GM06990 (cell line): ENCODE data around the gene WNT6.
"Not testable (repeated sequence)": the region's sequence is repeated elsewhere in the genome, so short reads cannot be mapped to it uniquely, and the experiment has no call there.

Source experiments
- DNase-seq: peaks from one replicate; pipeline ENCODE4 v3.0.0-alpha.2; 2011; ENCODE audit not compliant: insufficient read length; ENCODE audit errors: extremely low read depth
- H3K27me3 ChIP-seq: replicated peaks from 2 replicates; pipeline ENCODE4 v1.6.0; 2011; ENCODE audit warnings: low read length; ENCODE audit not compliant: control insufficient read depth, insufficient read depth
- H3K36me3 ChIP-seq: 2 replicates; pipeline ENCODE4 v1.5.1; 2011; ENCODE audit warnings: low read length; ENCODE audit not compliant: control insufficient read depth, insufficient read depth
- H3K4me3 ChIP-seq: replicated peaks from 2 replicates; pipeline ENCODE4 v1.5.1; 2011; ENCODE audit warnings: low read depth, mild to moderate bottlenecking, control low read depth, low read length
- TF ChIP-seq, protein P1 (sequence below): IDR thresholded peaks from 2 replicates; pipeline ENCODE4 v1.5.1; 2011; ENCODE audit warnings: low read length, control low read depth, mild to moderate bottlenecking, inconsistent platforms; ENCODE audit not compliant: insufficient read depth, poor library complexity, severe bottlenecking

The WNT6 gene

DNA sequence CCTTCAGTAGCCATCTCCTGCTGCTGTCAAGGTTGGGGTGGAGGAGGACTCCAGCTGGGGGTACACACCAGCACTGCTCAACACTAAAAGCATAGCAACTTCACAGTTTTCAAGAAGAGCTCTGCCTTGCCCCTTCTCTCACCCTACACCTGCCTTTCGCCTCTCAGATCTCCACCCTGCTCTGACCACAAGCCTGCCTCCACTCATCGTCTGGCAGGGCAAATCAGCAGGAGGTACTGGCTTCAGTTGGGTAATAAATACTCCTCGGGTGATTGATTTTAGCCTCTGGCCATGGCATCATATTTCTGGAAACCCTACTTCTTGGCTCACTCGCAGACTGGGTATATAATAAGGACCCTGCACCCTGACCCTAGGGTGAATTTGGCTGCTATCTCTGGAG, 24.9 kb upstream of the WNT6 start:
- no peaks in the 10 kb centered on the region; the same call in none of the 2 replicates for H3K27me3 ChIP-seq
- TF ChIP-seq, protein P1, sequence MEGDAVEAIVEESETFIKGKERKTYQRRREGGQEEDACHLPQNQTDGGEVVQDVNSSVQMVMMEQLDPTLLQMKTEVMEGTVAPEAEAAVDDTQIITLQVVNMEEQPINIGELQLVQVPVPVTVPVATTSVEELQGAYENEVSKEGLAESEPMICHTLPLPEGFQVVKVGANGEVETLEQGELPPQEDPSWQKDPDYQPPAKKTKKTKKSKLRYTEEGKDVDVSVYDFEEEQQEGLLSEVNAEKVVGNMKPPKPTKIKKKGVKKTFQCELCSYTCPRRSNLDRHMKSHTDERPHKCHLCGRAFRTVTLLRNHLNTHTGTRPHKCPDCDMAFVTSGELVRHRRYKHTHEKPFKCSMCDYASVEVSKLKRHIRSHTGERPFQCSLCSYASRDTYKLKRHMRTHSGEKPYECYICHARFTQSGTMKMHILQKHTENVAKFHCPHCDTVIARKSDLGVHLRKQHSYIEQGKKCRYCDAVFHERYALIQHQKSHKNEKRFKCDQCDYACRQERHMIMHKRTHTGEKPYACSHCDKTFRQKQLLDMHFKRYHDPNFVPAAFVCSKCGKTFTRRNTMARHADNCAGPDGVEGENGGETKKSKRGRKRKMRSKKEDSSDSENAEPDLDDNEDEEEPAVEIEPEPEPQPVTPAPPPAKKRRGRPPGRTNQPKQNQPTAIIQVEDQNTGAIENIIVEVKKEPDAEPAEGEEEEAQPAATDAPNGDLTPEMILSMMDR: no peak
- no peaks in the 10 kb centered on the region for H3K36me3 ChIP-seq
- no peak for DNase-seq
- no peak overlapping the region for H3K4me3 ChIP-seq

DNA sequence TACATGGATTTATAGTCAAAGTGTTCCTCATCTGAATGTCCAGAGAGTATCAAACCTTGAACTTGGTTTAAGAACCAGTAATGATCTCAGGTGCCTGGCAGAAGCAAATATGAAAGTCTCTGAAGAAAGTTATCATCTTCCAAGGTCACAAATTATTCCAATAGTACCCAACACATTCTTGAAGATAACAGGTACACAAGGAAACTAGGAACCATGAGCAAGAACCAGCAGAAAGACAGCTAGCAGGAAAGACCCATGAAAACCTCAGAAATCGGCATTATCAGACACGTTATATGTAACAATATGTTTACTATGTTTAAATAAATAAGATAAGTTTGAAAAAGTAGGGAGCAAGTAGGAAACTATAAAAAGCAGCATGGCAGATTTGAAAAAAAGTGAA, 22.1 kb upstream of the WNT6 start:
- no peaks in the 10 kb centered on the region for H3K36me3 ChIP-seq
- no peak for DNase-seq
- H3K4me3 ChIP-seq: no peak overlapping the region
- no peaks in the 10 kb centered on the region; the same call in none of the 2 replicates for H3K27me3 ChIP-seq
- TF ChIP-seq, protein P1: no peak

DNA sequence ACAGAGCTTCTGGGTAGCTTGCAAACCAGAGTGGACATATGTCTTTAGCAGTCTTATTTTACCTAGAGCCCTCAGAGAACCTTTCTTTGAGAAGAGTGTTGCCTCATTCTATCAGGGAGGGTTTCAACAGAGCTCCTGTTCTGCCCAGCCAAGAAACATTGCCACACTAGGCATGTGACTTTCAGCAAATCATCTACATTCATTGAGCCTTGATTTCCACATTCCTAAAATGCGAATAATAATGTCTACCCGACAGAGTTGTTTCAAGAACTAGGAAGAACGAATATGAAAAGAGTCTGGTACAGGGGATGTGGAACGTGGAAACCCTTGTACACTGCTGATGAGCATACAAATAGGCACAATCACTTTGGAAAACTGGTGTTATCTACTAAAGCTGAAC, 20.2 kb upstream of the WNT6 start:
- H3K36me3 ChIP-seq: no peaks in the 10 kb centered on the region
- TF ChIP-seq, protein P1: no peak
- no peaks in the 10 kb centered on the region; the same call in 1 of the 2 replicates for H3K27me3 ChIP-seq
- DNase-seq: no peak
- H3K4me3 ChIP-seq: no peak overlapping the region

DNA sequence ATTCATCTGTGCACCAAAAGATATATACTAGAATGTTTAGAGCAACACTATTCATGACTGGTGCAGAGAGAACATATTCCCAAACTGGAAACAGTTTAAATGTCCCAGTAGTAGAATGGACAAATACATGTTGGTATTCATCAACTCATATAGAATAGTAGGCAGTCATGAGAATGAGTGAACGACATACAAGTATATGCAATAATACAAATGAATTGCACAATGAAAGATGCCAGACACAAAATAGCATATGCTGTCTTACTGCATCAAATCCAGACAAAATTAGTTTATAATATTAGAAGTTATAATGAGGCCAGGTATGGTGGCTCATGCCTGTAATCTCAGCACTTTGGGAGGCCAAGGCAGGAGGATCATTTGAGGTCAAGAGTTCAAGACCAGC, 19.7 kb upstream of the WNT6 start:
- H3K4me3 ChIP-seq: no peak overlapping the region
- no peaks in the 10 kb centered on the region for H3K36me3 ChIP-seq
- H3K27me3 ChIP-seq: no peaks in the 10 kb centered on the region; the same call in 1 of the 2 replicates
- no peak for DNase-seq
- TF ChIP-seq, protein P1: no peak

DNA sequence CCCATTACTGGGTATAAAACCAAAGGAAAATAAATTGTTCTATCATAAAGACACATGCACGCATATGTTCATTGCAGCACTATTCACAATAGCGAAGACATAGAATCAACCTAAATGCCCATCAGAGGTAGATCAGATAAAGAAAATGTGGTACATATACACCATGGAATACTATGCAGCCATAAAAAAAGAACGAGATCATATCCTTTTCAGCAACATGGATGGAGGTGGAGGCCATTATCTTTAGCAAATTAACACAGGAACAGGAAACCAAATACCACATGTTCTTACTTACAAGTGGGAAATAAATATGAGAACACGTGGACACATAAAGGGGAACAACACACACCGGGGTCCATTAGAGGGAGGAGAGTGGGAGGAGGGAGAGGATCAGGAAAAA, 15.3 kb upstream of the WNT6 start:
- not testable (repeated sequence) for DNase-seq, H3K4me3 ChIP-seq, H3K36me3 ChIP-seq, H3K27me3 ChIP-seq

DNA sequence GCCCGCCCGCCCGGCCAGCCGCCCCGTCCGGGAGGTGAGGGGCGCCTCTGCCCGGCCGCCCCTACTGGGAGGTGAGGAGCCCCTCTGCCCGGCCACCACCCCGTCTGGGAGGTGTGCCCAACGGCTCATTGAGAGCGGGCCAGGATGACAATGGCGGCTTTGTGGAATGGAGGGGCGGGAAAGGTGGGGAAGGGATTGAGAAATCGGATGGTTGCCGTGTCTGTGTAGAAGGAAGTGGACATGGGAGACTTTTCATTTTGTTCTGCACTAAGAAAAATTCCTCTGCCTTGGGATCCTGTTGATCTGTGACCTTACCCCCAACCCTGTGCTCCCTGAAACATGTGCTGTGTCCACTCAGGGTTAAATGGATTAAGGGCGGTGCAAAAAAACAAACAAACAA, 12.6 kb upstream of the WNT6 start:
- H3K27me3 ChIP-seq, DNase-seq, H3K4me3 ChIP-seq, H3K36me3 ChIP-seq: not testable (repeated sequence)

DNA sequence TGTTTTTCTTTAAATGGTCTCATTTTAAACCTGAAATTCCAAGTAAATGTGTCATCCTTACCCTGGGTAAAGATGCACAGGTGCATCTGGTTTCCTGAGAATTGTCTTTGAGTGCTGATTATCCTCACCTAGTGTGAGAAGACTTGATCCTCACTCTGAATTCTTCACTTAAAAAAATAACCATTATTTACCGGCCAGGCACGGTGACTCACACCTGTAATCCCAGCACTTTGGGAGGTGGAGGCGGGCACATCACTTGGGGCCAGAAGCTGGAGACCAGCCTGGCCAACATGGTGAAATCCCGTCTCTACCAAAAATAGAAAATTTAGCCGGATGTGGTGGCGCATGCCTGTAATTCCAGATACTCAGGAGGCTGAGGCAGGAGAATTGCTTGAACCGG, 9.9 kb upstream of the WNT6 start:
- TF ChIP-seq, protein P1: no peak
- no peaks in the 10 kb centered on the region for H3K36me3 ChIP-seq
- no peak overlapping the region for H3K4me3 ChIP-seq
- H3K27me3 ChIP-seq: no peaks in the 10 kb centered on the region; the same call in 1 of the 2 replicates
- DNase-seq: no peak
